ENCODE measurements around the gene TXLNB.

Gene TXLNB

GRCh38 chr6:139303185-139303584 is 11.4 kb upstream of the TXLNB start:
- no peak overlapping the region for H3K4me3 ChIP-seq (ENCODE audit: low read length)

GRCh38 chr6:139297921-139298320 is 6.1 kb upstream of the TXLNB start:
- Histone ChIP-seq H3K27me3 (replicated peaks; ENCODE audit: insufficient read depth, low read length) (no peaks in the 10 kb centered on the region), H3K4me2 (ENCODE audit: low read depth, low read length) (no peak overlapping the region), H3K4me1 (ENCODE audit: low read length) (peaks cover 6% of the 10 kb centered on the region; the same call in 1 of the 2 replicates), H3K79me2 (ENCODE audit: low read length) (no peaks in the 10 kb centered on the region), H3K4me3 (ENCODE audit: low read length) (no peak overlapping the region), H3F3A (ENCODE audit: insufficient read depth, low read length) (peaks cover under 1% of the 10 kb centered on the region; the same call in 1 of the 2 replicates), H3K27ac (ENCODE audit: low read length) (no peak overlapping the region), H2AFZ (ENCODE audit: low read length) (no peak overlapping the region), H3K9me3 (replicated peaks; ENCODE audit: insufficient read depth, low read length) (no peaks in the 10 kb centered on the region), H3K9me2 (replicated peaks; ENCODE audit: insufficient read depth, low read length) (no peaks in the 10 kb centered on the region), H4K20me1 (ENCODE audit: insufficient read depth, low read length) (no peaks in the 10 kb centered on the region), H3K9ac (ENCODE audit: low read length) (no peak overlapping the region), H3K36me3 (replicated peaks; ENCODE audit: insufficient read depth, low read length) (no peaks in the 10 kb centered on the region)
- DNase-seq: no peak
- TF ChIP-seq EZH2 (optimal IDR thresholded peaks at IDR 0.05; ENCODE audit: low read depth, low read length): no peak
- TF ChIP-seq CTCF (IDR thresholded peaks at IDR 0.05; ENCODE audit: low read length): no peak
- no peak for TF ChIP-seq EZH2phosphoT487 (IDR thresholded peaks at IDR 0.05; ENCODE audit: low read length)

More at GRCh38 chr6:139303185-139303584, 11.4 kb upstream of the TXLNB start:
- Histone ChIP-seq H3F3A (ENCODE audit: insufficient read depth, low read length) (no peaks in the 10 kb centered on the region), H3K36me3 (replicated peaks; ENCODE audit: insufficient read depth, low read length) (no peaks in the 10 kb centered on the region), H3K27ac (ENCODE audit: low read length) (no peak overlapping the region), H3K9me2 (replicated peaks; ENCODE audit: insufficient read depth, low read length) (no peaks in the 10 kb centered on the region), H3K9me3 (replicated peaks; ENCODE audit: insufficient read depth, low read length) (no peaks in the 10 kb centered on the region), H2AFZ (ENCODE audit: low read length) (no peak overlapping the region), H3K79me2 (ENCODE audit: low read length) (no peaks in the 10 kb centered on the region), H4K20me1 (ENCODE audit: insufficient read depth, low read length) (no peaks in the 10 kb centered on the region), H3K4me1 (ENCODE audit: low read length) (no peaks in the 10 kb centered on the region), H3K9ac (ENCODE audit: low read length) (no peak overlapping the region), H3K4me2 (ENCODE audit: low read depth, low read length) (no peak overlapping the region), H3K27me3 (replicated peaks; ENCODE audit: insufficient read depth, low read length) (no peaks in the 10 kb centered on the region)
- TF ChIP-seq EZH2phosphoT487 (IDR thresholded peaks at IDR 0.05; ENCODE audit: low read length) (no peak), CTCF (IDR thresholded peaks at IDR 0.05; ENCODE audit: low read length) (no peak), EZH2 (optimal IDR thresholded peaks at IDR 0.05; ENCODE audit: low read depth, low read length) (no peak)
- no peak for DNase-seq

GRCh38 chr6:139296927-139297326 is 5.1 kb upstream of the TXLNB start:
- Histone ChIP-seq H3K36me3 (replicated peaks; ENCODE audit: insufficient read depth, low read length) (no peaks in the 10 kb centered on the region), H3K9me3 (replicated peaks; ENCODE audit: insufficient read depth, low read length) (no peaks in the 10 kb centered on the region), H3F3A (ENCODE audit: insufficient read depth, low read length) (peaks cover 10% of the 10 kb centered on the region), H2AFZ (ENCODE audit: low read length) (no peak overlapping the region), H3K9me2 (replicated peaks; ENCODE audit: insufficient read depth, low read length) (no peaks in the 10 kb centered on the region), H3K4me3 (ENCODE audit: low read length) (no peak overlapping the region), H4K20me1 (ENCODE audit: insufficient read depth, low read length) (no peaks in the 10 kb centered on the region), H3K27me3 (replicated peaks; ENCODE audit: insufficient read depth, low read length) (no peaks in the 10 kb centered on the region), H3K4me1 (ENCODE audit: low read length) (peaks cover 15% of the 10 kb centered on the region), H3K4me2 (ENCODE audit: low read depth, low read length) (no peak overlapping the region), H3K79me2 (ENCODE audit: low read length) (no peaks in the 10 kb centered on the region), H3K9ac (ENCODE audit: low read length) (no peak overlapping the region), H3K27ac (ENCODE audit: low read length) (no peak overlapping the region)
- no peak for TF ChIP-seq CTCF (IDR thresholded peaks at IDR 0.05; ENCODE audit: low read length)
- TF ChIP-seq EZH2 (optimal IDR thresholded peaks at IDR 0.05; ENCODE audit: low read depth, low read length): no peak
- TF ChIP-seq EZH2phosphoT487 (IDR thresholded peaks at IDR 0.05; ENCODE audit: low read length): no peak
- no peak for DNase-seq
